Skeletal muscle cell (primary cell): ENCODE data around the gene TERT.

Experiments used
- DNase-seq: peaks from one replicate; pipeline ENCODE4 v3.0.0-alpha.2; 2010; ENCODE audit warnings: low read depth
- H3K4me3 ChIP-seq: 2 replicates; pipeline ENCODE4 v1.5.1; 2011; ENCODE audit warnings: low read depth, mild to moderate bottlenecking, control low read depth, low read length, moderate library complexity

Gene TERT

DNA sequence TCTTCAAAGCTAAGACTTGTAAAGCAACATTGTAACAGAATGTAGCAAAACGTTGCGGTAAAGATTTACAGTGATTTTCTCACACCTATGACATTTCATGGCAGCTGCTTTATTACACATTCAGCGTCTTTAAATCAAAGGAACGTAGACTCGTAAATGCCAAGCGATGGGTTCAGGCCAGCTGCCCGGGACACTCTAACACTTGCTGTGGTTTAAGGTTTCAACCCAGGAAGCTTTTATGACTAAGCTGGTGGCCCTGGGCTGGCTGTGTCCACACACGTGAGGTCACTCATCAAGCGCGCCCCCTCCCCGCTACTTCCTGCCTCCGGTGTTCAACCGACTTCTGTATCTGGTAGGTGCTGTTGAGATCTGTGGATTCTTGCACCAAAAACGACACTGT lies 67.2 kb downstream of the TERT start:
- no peak overlapping the region for H3K4me3 ChIP-seq
- DNase-seq = peak; percentile 7

DNA sequence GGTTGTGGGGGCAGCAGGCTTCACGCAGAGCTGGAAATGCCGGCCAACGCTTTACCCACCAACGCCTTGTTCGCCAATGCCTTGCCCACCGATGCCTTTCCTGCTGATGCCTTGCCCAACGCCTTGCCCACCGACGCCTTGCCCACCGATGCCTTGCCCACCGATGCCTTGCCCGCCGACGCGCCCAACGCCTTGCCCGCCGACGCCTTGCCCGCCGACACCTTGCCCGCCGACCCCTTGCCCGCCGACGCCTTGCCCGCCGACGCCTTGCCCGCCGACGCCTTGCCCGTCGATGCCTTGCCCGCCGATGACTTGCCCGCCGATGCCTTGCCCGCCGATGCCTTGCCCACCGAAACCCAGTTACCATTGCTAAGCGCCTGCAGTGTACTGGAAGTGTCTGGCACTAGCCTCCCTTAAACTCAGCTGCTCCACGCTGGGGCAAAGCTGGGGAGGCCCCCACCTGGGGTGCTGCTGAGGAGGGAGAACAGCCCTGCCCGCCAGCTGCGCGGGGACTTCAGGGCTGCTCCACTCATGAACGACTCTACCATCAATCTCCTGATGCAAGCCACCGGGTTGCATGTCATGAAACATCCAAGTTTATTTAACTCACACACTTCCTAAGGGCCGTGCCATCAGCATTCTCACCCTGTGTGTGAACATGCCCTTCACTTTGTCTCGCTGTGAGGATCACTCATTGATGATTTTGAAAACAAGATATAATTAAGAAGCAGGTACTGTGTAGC lies 67.9 kb downstream of the TERT start:
- no peak for DNase-seq
- H3K4me3 ChIP-seq = no peak overlapping the region

DNA sequence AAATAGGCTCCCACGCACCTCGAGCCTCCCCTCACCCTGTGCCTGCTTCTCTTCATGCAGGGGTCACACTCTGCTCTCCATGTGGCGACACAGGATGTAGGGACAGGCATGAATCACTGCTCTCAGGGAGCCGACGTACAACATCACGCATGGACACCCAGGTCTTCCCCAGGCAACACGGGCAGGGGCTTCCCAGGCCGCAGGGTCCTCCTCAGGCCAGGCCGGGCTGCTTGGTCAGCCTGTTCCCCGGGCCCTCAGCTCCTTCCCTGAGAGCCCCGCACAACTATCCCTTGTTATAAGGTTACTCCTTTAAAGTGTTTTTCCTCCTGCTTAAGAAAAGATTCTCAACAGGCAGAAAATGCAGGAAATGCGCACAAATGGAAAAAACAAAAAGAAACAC lies 68.6 kb downstream of the TERT start:
- no peak for DNase-seq
- no peak overlapping the region for H3K4me3 ChIP-seq

DNA sequence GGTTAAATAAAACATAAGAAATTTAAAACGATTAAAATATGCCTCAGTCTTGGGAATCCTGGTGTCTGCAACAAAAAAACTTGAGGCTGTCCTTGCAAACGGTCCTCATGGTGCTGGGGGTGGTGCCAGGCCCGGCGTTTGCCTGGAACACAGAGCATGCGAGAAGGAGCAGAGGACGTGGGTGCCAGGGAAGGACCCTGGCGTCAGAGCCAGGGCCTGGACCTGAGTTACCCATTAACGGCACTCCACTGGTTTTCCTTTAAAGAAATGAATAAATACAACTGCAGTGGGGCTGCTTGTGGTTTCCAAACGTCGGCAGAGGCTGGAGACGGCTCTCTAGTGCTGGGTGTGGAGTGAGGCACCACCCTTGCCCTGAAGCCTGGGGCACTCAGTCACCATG lies 69.8 kb downstream of the TERT start, which contains the start of gene SLC6A18:
Gene SLC6A18, plus strand, starts transcription at position 301 of the 400 bp plus-strand sequence. Its CDS starts 97 bp downstream, at position 398.
- no peak for DNase-seq
- no peak within 1 kb of the TSS for H3K4me3 ChIP-seq

DNA sequence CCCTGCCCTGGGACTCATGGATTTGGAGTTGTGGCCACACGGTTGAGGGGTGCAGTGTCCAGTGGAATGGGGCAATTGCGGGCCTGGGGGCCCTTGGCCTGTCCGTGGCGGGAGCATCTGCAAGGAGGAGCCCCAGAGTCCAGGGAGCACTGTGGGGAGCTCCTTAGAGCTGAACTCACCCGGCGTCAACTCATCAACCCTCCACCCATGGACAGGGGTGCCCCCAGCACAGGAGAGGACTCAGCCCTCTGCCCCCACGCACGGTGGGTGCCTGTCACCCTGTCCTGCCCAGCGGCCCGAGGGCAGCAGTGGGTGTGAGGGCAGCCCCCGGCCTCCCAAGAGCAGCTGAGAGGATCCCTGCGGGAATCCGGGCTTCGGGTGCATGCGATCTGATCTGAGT lies 70.2 kb downstream of the TERT start:
- no peak overlapping the region for H3K4me3 ChIP-seq
- DNase-seq = no peak

DNA sequence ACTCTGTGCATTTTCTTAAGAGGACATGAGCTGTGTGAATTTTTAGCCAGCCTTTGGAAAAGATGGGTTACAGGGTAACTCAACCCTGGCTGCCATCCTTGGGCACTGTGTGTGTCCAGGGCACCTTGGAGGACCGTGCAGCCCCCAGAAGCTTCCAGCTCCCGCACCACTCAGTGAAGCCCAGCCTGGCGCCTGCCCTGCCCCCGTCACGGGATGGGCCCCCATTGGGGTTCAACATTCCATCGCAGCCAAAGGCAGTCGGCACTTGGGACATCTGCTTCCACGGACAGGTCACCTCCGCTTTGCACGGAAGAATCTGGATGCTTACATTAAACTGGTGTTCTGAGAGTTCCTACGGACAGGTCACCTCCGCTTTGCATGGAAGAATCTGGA lies 71.6 kb downstream of the TERT start:
- DNase-seq = no peak
- no peak overlapping the region for H3K4me3 ChIP-seq

DNA sequence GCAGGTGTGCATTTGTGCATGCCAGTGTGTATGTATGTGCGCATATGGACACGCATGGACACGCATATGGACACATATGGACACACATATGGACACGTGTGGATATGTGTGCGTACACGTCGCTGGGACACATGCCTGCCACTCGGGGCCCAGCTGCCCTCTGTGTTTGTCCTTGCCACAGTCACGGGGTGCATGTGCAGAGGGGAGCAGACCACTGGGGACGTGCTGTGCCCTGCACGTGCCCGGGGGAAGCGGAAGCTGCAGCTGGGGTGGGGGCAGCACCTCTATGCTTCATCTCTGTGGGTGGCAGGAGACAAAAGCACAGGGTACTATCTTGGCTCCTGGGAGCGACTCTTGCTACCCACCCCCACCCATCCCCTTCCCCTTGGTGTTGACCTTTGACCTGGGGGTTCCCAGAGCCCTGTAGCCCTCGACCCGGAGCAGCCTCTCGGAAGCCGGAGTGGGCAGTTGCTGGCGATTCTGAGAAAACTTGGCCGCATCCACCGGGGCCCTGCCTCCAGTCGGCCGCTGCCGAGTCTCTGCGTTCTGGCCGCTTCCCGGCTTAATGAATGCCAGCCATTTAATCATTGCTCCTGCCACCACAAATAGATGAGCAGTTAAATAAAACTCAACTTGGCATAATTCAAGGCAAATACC lies 72.1 kb downstream of the TERT start:
- DNase-seq = no peak
- no peak overlapping the region for H3K4me3 ChIP-seq

DNA sequence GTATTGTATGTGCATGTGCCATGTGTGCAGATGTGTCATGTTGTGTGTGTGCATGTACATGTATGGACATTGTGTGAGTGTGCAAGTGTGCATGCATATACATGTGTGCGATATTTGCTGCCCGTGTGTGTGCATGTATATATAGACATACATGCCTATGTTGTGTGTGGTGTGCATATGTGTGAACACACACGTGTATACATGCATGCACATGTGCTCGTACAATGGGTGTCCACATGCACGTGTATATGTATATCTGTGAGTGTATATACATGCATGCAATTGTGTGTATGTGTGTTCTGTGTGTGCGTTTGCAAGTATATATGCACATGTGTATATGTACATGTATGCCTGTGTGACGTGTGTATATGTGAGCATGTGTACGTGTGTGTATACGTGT lies 72.7 kb downstream of the TERT start:
- DNase-seq = no peak
- no peak overlapping the region for H3K4me3 ChIP-seq

DNA sequence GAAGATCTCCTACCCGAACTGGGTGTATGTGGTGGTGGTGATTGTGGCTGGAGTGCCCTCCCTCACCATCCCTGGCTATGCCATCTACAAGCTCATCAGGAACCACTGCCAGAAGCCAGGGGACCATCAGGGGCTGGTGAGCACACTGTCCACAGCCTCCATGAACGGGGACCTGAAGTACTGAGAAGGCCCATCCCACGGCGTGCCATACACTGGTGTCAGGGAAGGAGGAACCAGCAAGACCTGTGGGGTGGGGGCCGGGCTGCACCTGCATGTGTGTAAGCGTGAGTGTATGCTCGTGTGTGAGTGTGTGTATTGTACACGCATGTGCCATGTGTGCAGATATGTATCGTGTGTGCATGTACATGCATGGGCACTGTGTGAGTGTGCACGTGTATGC lies 73.1 kb downstream of the TERT start:
- DNase-seq = no peak
- no peak overlapping the region for H3K4me3 ChIP-seq

DNA sequence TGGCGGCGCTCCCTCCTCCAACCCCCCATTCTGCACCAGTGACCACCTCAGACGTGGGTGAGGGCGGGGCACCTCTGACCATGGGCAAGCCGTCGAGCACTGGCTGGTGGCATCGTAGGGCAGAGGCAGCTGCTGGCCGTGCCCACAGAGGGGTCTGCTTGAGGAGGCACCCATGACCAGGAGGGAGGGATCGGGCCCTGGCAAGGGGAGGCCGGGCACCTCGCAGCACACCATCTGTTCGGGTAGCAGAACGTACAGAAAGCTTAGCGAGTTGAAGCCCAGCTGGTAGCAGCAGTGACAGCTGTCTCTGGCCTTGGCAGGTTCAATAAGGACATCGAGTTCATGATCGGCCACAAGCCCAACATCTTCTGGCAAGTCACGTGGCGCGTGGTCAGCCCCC lies 74.0 kb downstream of the TERT start:
- H3K4me3 ChIP-seq = no peak overlapping the region
- DNase-seq = no peak

DNA sequence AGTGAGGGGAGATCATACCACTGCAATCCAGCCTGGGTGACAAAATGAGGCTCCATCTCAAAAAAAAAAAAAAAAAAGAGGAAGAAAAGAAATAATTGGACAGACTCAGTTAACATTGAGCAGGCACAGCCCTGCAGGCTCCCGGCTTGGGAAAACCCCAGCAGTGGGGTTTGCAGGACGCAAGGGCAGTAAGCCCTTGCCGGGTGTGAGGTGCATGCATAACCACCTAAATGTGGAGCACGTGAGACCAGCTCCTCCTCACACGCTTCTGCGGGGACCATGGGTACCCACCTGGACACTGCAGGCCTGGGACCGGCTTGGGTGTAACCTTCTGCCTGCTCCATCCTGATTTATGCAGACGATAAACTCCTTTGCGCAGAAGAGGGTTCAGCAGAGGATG lies 74.5 kb downstream of the TERT start:
- H3K4me3 ChIP-seq = no peak overlapping the region
- DNase-seq = no peak

DNA sequence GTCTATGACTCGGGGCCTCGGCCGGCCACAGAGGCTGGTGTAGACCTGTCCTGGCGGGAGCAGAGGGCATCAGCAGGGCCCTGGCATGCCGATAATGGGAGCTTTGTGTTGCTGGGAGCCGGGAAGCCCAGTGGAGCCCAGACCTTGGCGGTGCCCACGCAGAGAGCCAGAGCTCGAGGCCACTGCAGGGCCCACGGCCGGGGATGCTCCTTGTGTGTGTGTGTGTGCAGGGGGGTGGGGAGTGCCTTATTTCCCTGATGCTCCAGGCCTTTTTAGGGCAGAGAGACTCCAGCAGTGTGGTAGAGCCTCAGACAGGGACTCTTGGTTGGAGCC lies 75.1 kb downstream of the TERT start:
- no peak for DNase-seq
- H3K4me3 ChIP-seq = no peak overlapping the region

DNA sequence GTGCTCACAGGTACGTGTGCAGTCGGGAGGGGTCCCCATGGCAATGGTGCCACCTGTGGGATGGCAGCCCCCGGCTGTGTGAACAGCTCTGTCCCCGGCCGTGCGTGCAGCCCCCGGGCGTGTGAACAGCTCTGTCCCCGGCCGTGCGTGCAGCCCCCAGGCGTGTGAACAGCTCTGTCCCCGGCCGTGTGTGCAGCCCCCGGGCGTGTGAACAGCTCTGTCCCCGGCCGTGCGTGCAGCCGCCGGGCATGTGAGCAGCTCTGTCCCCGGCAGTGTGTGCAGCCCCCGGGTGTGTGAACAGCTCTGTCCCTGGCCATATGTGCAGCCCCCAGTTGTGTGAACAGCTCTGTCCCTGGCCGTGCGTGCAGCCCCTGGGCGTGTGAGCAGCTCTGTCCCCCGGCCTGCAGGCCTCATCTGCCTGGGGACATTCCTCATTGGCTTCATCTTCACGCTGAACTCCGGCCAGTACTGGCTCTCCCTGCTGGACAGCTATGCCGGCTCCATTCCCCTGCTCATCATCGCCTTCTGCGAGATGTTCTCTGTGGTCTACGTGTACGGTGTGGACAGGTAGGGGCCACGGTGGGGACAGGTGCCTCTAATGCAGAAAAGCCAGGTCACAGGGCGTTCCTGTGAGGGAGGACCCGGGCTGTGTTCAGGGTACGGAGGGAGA lies 75.6 kb downstream of the TERT start:
- DNase-seq = no peak

DNA sequence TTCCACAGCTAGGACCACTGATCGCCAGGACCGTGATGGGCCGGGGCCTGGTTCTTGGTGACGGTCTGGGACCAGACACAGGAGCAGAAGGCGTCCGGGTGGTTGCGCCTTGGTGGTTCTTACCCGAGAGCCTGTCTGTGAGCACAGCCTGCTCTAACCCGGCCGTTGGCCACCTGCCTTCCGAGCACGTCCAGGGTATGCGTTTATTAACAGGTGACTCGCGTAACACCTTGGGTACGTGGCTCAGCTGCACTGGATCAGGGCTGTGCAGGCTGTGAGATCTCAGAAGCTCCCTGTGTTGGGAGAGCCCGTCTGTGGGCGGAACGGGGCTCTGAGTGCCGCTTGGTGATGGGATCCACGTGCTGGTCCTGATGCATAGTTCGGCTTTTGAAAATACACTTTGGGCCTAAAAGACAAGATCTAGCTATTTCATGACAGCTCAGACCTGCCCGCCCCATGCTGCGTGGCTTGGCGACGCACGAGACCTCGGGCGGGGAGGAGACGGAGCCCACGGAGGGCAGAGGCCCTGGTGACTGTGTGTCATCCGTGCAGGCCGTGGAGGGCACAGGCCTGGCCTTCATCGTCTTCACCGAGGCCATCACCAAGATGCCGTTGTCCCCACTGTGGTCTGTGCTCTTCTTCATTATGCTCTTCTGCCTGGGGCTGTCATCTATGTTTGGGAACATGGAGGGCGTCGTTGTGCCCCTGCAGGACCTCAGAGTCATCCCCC lies 76.4 kb downstream of the TERT start:
- H3K4me3 ChIP-seq = no peak overlapping the region
- DNase-seq = no peak

More for the DNA sequence above, 75.6 kb downstream of the TERT start:
- no peak overlapping the region for H3K4me3 ChIP-seq

DNA sequence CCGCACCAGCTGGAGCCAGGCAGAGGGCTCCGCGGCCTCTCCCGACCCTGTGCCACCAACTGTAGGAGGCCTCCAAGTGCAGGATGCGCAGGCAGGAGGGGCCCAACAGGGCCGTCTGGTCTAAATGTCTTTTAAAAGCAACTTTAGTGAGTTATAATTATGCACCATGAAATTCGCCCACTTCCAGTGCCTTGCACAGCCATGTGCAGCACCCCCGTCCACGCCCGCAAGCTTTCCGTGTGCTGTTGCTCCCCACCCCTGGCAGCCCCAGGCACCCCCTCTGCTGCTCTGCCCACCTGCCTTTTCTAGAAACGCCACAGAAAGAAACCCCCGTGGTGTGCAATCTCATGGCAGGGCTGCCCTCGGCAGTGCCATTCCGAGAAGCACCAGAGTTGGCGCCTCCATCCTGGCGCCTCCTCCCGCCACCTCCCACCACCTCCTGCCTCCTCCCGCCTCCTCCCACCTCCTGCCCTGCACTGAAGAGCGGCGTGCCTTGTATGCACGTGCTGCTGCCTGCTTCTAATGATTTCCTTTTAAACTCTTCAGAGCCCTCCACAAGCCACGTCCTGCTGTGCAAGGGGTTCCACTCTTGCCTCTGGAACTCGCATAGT lies 77.2 kb downstream of the TERT start:
- no peak overlapping the region for H3K4me3 ChIP-seq
- DNase-seq = no peak

DNA sequence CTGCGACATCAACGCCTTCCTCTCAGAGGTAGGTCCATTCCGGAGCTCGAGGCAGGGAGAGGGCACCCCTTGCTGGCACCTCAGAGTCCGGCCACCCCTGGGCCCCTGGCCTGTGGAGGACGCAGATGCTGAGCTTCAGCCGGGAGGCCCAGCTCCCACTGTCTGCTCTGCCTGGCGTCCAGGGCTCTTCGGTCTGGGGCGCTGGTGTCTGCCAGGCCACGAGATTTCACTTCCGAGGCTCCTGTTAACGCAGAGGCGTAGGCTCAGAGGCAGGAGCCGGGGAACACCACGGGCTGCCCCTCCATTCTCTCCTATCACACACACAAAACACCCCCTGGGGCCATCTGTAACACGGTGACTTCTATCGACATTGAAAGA lies 78.0 kb downstream of the TERT start:
- DNase-seq = no peak
- H3K4me3 ChIP-seq = no peak overlapping the region

DNA sequence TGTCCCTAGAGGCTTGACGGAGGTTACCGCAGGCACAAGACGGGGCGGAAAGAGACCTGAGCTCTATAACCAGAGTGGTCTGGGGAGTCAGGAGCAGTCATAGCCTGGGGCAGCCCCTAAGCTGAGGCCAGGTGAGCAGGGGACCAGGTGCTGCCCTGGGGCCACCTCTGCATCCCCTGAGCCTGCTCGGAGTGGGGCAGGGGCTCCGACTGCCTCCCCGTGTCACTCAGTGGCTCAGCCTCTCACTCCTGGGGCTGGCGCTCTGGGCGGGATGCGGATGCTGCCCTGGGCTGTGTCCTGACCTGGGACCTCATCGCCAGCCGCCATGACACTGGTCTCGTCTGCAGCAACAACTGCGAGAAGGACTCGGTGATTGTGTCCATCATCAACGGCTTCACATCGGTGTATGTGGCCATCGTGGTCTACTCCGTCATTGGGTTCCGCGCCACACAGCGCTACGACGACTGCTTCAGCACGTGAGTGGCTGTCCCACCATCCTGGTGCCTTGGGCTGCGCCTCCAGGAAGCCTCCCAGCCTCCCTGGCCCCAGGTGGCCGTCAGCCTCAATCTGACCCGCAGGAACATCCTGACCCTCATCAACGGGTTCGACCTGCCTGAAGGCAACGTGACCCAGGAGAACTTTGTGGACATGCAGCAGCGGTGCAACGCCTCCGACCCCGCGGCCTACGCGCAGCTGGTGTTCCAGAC lies 78.5 kb downstream of the TERT start:
- H3K4me3 ChIP-seq = no peak overlapping the region
- DNase-seq = no peak

DNA sequence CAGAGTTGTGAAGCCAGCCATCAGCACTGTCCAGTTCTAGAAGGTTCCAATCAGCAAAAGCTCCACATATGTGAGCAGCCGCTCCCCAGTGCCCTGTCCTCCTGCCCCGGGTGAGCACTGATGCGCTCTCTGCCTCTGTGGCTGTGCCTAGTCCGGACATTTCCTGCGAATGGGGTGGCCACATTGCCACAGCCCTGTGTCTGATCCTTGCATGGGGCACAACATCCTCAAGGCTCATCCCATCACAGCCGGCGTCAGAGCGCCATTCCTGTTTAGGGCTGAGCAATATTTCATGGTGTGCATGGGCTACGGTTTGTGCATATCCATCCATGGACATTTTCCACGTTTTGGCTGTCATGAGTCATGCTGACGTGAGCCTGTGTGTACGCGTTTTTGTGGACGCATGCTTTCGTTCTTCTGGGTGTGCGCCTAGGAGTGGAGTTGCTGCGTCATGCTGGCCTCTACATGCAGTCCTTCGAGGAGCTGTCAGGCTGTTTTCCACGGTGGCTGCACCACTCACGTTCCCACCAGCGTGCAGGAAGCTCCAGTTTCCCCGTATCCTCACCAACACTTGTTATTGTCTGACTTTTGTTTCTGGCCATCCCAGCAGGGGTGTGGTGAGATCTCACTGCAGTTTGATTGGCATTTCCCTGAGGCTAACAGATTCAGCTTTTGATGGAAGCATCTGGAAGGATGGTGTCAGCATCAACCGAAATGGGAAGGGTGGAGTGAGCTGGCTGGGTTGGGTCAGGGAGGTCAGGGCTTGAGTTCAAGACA lies 79.4 kb downstream of the TERT start:
- no peak overlapping the region for H3K4me3 ChIP-seq
- no peak for DNase-seq

DNA sequence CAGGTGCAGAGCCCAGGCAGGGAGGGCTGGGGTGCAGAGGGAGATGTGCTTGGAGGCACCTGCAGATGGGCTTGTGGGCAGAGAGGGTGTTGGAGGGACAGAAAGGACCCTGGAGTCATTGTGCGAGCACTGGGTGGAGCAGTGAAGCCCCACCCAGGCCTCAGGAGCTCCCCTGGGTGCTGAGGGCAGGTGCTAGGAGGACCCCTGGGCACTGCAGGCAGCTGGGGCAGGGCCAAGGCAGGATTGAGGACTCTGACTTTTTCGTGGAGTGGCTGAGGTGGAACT lies 80.0 kb downstream of the TERT start:
- no peak for DNase-seq
- H3K4me3 ChIP-seq = no peak overlapping the region
